Measurements from ENCODE around the gene PARD3.

PARD3 gene

GRCh38 chr10:34171957-34172527 is 643.1 kb downstream of the PARD3 start:
- no peak for DNase-seq

GRCh38 chr10:34169677-34170076 is 645.4 kb downstream of the PARD3 start:
- no peak for DNase-seq

GRCh38 chr10:34169131-34169530 is 646.0 kb downstream of the PARD3 start:
- no peak for DNase-seq

- DNase-seq = no peak
These were observed 646.7 kb downstream of the PARD3 start for GRCh38 chr10:34168439-34168838.

GRCh38 chr10:34166823-34167222 is 648.3 kb downstream of the PARD3 start:
- no peak for DNase-seq

- no peak for DNase-seq
These were observed 648.7 kb downstream of the PARD3 start for GRCh38 chr10:34166354-34166753.

- DNase-seq = no peak
These were observed 651.1 kb downstream of the PARD3 start for GRCh38 chr10:34164029-34164428.

- no peak for DNase-seq
These were observed 651.8 kb downstream of the PARD3 start for GRCh38 chr10:34163075-34163905.

GRCh38 chr10:34161777-34162370 is 653.2 kb downstream of the PARD3 start:
- no peak for DNase-seq

- DNase-seq = no peak
These were observed 654.5 kb downstream of the PARD3 start for GRCh38 chr10:34160595-34160994.

GRCh38 chr10:34157501-34157900 is 657.6 kb downstream of the PARD3 start:
- no peak for DNase-seq

- no peak for DNase-seq
These were observed 658.2 kb downstream of the PARD3 start for GRCh38 chr10:34156781-34157425.

- no peak for DNase-seq
These were observed 659.3 kb downstream of the PARD3 start for GRCh38 chr10:34155812-34156211.

GRCh38 chr10:34154383-34154900 is 660.7 kb downstream of the PARD3 start:
- no peak for DNase-seq

- DNase-seq = no peak
These were observed 661.3 kb downstream of the PARD3 start for GRCh38 chr10:34153663-34154382.

GRCh38 chr10:34152434-34152833 is 662.7 kb downstream of the PARD3 start:
- no peak for DNase-seq

- no peak for DNase-seq
These were observed 663.2 kb downstream of the PARD3 start for GRCh38 chr10:34151931-34152330.

GRCh38 chr10:34151481-34151880 is 663.6 kb downstream of the PARD3 start:
- DNase-seq = no peak

- DNase-seq = no peak
These were observed 665.0 kb downstream of the PARD3 start for GRCh38 chr10:34150103-34150502.

GRCh38 chr10:34148305-34148657 is 666.8 kb downstream of the PARD3 start:
- DNase-seq = no peak

- DNase-seq = no peak
These were observed 667.3 kb downstream of the PARD3 start for GRCh38 chr10:34147641-34148304.

- no peak for DNase-seq
These were observed 669.4 kb downstream of the PARD3 start for GRCh38 chr10:34145715-34146114.

All from activated CD4-positive, alpha-beta T cell treated with anti-CD3 and anti-CD28 coated beads for 1 hour (primary cell).